Measurements from ENCODE around the gene GAB3. TPM values are rescaled to one million over a fixed set of nuclear protein-coding genes. Genes with fewer than 3 reads are reported as not detected.

GAB3 gene
- total and polyA plus RNA-seq, 2 donors (not counting 3 experiments of a cell fraction or from before 2014, with no cell fraction given): 6.0 to 6.2 TPM

DNA sequence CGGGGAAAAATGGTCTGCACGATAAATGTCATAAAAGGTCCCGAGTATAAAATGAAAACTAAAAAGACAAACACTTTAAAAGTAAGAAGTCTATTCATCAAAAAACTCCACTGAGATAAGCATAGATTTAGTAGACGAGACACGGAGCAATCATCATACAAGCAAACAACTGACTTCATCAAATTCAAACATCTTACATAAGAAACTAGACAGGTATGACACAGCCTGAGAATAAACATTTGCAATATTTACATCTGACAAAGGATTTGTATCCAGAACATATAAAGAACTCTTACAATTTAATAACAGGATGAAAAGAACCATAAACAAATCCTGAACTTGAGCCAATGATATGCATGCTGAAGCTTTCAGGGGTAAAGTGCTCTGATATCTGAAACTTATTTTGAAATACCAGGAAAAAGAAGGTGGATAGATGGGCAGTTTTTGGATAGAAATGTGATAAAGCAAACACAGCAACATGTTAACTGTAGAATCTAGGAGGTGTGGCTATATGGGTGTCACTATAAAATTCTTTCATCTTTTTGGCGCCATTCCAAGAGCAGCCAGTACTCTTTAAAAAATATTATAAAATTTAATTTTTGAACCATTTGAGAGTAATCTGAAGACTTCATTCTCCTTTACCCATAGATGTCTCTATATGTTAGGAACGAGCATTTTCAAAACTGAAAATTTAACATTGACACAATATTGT, 42.4 kb upstream of the GAB3 start:
- FAIRE-seq: no peak
- TF ChIP-seq POLR2AphosphoS5 (IDR thresholded peaks at IDR 0.05; ENCODE audit: insufficient read depth, low read depth, low read length): no peak
- no peak for TF ChIP-seq JUN (IDR thresholded peaks at IDR 0.05; ENCODE audit: borderline replicate concordance, insufficient read depth, insufficient read length, low read depth)
- TF ChIP-seq, protein P1, sequence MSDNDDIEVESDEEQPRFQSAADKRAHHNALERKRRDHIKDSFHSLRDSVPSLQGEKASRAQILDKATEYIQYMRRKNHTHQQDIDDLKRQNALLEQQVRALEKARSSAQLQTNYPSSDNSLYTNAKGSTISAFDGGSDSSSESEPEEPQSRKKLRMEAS (IDR thresholded peaks at IDR 0.05; ENCODE audit: insufficient read depth, insufficient read length): no peak
- no peak for TF ChIP-seq FOS (IDR thresholded peaks at IDR 0.05; ENCODE audit: borderline replicate concordance, insufficient read depth, low read length)
- no peak for TF ChIP-seq GATA2 (IDR thresholded peaks at IDR 0.05; ENCODE audit: insufficient read depth, insufficient read length, low read depth, low read length)
- TF ChIP-seq, protein P2, sequence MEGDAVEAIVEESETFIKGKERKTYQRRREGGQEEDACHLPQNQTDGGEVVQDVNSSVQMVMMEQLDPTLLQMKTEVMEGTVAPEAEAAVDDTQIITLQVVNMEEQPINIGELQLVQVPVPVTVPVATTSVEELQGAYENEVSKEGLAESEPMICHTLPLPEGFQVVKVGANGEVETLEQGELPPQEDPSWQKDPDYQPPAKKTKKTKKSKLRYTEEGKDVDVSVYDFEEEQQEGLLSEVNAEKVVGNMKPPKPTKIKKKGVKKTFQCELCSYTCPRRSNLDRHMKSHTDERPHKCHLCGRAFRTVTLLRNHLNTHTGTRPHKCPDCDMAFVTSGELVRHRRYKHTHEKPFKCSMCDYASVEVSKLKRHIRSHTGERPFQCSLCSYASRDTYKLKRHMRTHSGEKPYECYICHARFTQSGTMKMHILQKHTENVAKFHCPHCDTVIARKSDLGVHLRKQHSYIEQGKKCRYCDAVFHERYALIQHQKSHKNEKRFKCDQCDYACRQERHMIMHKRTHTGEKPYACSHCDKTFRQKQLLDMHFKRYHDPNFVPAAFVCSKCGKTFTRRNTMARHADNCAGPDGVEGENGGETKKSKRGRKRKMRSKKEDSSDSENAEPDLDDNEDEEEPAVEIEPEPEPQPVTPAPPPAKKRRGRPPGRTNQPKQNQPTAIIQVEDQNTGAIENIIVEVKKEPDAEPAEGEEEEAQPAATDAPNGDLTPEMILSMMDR (IDR thresholded peaks at IDR 0.05; ENCODE audit: extremely low read depth in 1 of 2, insufficient read depth in 1 of 2, low read depth in 1 of 2, low read length in 2 of 2): no peak
- no peak for TF ChIP-seq MYC (IDR thresholded peaks at IDR 0.05; ENCODE audit: low read depth, low read length)
- no peak for TF ChIP-seq POLR2A (IDR thresholded peaks at IDR 0.05; ENCODE audit: low read depth, low read length)
- TF ChIP-seq EZH2 (IDR thresholded peaks at IDR 0.05; ENCODE audit: borderline replicate concordance, low read depth, low read length, severe bottlenecking): no peak
- intact Hi-C loops (cut with micrococcal nuclease): no loop called here
- no peak overlapping the region for H2AFZ ChIP-seq (ENCODE audit: low read depth, low read length)
- no peak for DNase-seq (ENCODE audit: low read depth, low spot score)
- no TSS peak for BruUV-seq (replicated peaks)
- H3K4me1 ChIP-seq (ENCODE audit: control insufficient read depth, extremely low read depth, insufficient read depth, low read length): peaks cover under 1% of the 10 kb centered on the region
- no peak overlapping the region for H3K4me2 ChIP-seq (ENCODE audit: insufficient read depth, low read length)
- no peak overlapping the region for H3K4me3 ChIP-seq (replicated peaks in 1 of 3; ENCODE audit: insufficient read depth in 1 of 3, low read depth in 1 of 3, low read length in 3 of 3)
- no peaks in the 10 kb centered on the region for H3K36me3 ChIP-seq (ENCODE audit: control insufficient read depth in 2 of 2, extremely low read depth in 1 of 2, insufficient read depth in 2 of 2, low read length in 2 of 2)
- no peak overlapping the region for H3K27ac ChIP-seq (ENCODE audit: insufficient read depth, low read depth, low read length)
- H3K79me2 ChIP-seq (ENCODE audit: control insufficient read depth, insufficient read depth, low read length): no peaks in the 10 kb centered on the region
- H3K9me1 ChIP-seq (replicated peaks; ENCODE audit: control insufficient read depth, extremely low read depth, insufficient read depth, low read length): no peaks in the 10 kb centered on the region
- CTCF ChIA-PET: no interaction called here
- H3K9ac ChIP-seq (replicated peaks; ENCODE audit: extremely low read depth, insufficient read depth, low read length): no peak overlapping the region
- H3K27me3 ChIP-seq (ENCODE audit: control insufficient read depth in 2 of 2, insufficient read depth in 2 of 2, low read length in 2 of 2): no peaks in the 10 kb centered on the region
- dilution Hi-C loops (cut with MboI; ENCODE audit: extremely low pct_ligation_motif_present, low sequenced_read_pairs): no loop called here
- POLR2A ChIA-PET: no interaction called here
- no peaks in the 10 kb centered on the region for H3K9me3 ChIP-seq (replicated peaks; ENCODE audit: control insufficient read depth, insufficient read depth, low read length)
- H4K20me1 ChIP-seq (replicated peaks; ENCODE audit: control insufficient read depth, extremely low read depth, insufficient read depth, low read length): no peaks in the 10 kb centered on the region
